NCI-H2196 treated with DMSO at 0.1 percent for 48 hours (cell line): ENCODE measurements around the gene IFT43.
A peak's percentile ranks its signal among the peaks of the same experiment; 100 is the strongest.
"Not testable (repeated sequence)": the region's sequence is repeated elsewhere in the genome, so short reads cannot be mapped to it uniquely, and the experiment has no call there.

Source experiments
- DNase-seq: peaks from one replicate; lab custom pipeline; 2025; ENCODE audit not compliant: unreplicated experiment; lab: John Stamatoyannopoulos, UW

The IFT43 gene

DNA sequence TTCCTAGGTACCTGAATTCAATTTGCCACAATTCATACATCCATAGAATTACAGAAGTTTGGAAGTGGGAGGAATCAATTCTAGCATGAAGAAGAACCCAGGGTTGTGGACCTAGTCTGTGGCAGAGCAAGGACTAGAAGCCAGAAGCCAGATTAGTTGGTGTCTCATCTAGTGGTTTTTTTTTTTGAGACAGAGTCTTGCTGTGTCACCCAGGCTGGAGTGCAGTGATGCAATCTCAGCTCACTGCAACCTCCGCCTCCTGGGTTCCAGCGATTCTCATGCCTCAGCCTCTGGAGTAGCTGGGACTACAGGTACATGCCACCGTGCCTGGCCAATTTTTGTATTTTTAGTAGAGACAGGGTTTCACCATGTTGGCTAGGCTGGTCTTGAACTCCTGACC lies 24.1 kb downstream of the IFT43 start:
- DNase-seq: not testable (repeated sequence)

GRCh38 chr14:76011930-76012329 lies 26.4 kb downstream of the IFT43 start:
- no peak for DNase-seq

DNA sequence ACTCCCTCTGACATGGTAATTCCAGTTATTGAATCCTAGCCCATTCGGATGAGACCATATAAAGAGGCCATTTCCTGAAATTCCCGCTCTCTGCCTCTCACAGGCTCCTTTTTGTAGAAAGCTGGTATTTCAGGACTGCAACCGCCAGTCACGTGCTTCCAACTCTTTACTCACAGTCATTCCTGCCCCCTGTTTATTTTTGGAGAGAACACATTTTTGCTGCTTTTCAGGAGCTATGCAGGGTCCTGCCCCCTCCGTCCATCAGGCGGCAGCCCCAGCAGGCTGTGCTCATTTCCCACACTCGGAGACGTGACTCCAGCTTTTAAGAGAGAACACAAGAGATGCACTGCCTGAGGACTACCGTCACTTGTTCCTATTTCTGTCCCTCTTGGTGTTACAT lies 26.8 kb downstream of the IFT43 start:
- no peak for DNase-seq

DNA sequence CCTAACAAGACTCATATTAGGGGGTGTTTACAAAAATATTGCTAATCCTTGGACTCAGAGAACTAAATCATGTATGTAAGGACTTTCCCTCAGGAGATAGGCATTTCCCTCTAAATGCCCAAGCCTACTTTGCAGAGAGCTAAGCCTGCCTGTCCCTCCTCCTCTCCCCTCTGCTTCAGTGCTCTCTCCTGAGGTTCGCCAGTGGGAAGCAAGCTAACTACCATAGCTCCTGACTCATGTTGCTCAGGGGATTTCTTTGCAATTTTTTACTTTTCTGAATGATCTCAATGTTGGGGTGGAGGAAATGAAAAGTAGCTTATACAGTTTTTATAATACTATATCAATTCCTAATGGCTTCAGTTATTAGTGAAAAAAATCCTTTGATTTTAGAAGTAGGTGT lies 29.6 kb downstream of the IFT43 start:
- DNase-seq: no peak

GRCh38 chr14:76015668-76016067 lies 30.1 kb downstream of the IFT43 start:
- DNase-seq: no peak

DNA sequence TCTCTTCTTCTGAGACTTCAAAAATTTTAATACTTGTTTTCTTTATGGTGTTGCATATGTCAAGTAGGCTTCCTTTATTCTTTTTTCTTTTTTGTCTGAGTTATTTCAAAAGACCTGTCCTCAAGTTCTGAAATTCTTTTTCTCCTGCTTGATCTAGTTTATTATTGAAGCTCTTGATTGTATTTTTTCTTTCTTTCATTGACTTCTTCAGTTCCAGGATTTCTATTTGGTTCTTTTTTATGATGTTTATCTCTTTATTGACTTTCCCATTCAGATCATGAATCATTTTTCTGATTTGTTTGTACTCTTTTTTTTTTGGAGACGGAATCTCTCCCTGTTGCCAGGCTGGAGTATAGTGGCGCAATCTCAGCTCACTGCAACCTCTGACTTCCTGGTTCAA lies 34.1 kb downstream of the IFT43 start:
- DNase-seq: no peak

DNA sequence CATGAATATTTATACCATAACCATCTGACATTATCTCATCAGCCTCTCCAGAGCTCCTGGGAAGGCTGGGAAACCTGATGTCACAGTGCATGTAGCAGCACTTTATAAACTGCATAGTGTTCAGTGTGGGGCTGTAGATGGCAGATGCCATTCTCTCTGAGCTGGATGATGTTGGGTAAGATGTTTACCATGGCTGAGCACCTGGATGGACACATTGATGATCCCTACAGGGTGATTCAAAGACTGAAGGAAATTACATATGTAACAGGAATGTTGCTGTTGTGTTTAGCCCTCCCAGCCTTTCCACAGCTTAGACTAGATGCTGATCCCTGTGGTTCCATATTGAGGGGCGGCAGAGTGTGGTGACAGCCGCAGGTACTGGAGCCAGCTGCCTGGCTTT lies 37.4 kb downstream of the IFT43 start:
- DNase-seq: no peak

GRCh38 chr14:76023757-76024156 lies 38.2 kb downstream of the IFT43 start:
- no peak for DNase-seq

- no peak for DNase-seq
Measured at GRCh38 chr14:76024211-76024907, 38.8 kb downstream of the IFT43 start.

GRCh38 chr14:76034566-76034965 lies 49.0 kb downstream of the IFT43 start:
- no peak for DNase-seq

GRCh38 chr14:76040704-76041103 lies 55.1 kb downstream of the IFT43 start:
- no peak for DNase-seq

DNA sequence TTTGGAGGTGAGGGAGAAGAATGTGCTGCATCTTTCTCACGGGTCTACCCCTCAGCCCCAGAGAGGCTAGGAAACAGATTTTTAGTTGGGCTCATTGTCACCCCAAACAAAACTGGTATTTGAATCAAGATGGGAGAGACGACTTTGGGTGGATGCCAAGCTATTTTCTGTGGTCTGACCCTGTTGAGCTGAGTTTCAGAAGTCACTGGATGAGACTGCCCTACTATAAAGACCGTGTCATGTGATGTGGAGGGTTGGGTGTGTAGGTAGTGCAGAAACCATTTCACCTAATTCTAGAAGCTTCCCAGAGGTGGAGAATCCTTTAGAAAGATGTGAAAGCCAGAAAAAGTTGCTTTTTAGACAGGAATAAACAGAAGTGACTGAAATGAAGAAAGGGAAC lies 60.2 kb downstream of the IFT43 start:
- no peak for DNase-seq

- no peak for DNase-seq
Measured at GRCh38 chr14:76050250-76050649, 64.7 kb downstream of the IFT43 start.

DNA sequence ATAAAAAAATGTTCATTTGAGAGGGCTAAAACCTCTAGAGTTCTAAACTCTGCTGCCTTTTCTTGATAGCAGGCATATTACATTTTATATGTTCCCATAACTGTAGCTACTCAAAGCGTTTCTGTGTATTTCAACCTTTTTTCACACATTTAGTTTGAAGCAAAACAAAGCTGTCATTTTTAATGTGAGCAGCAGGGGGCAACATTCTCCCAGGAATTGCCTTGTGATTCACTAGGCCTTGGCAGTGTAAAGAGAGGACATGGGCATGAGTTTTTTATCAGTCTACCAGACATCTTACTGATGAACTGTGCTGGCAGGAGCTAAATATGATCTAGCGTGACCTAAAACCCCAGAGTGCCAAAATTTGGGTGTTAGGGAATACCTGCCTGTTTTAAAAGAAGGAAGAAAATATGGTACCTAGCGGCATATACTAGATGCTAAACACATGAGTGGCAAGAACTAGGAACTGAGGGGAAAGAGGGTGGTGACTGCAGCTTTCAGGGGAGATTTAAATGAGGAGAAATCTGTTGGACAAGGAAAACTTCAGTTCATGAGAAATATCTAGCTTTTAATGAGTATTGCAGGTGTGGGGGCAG lies 65.3 kb downstream of the IFT43 start:
- peak; percentile 5 for DNase-seq

DNA sequence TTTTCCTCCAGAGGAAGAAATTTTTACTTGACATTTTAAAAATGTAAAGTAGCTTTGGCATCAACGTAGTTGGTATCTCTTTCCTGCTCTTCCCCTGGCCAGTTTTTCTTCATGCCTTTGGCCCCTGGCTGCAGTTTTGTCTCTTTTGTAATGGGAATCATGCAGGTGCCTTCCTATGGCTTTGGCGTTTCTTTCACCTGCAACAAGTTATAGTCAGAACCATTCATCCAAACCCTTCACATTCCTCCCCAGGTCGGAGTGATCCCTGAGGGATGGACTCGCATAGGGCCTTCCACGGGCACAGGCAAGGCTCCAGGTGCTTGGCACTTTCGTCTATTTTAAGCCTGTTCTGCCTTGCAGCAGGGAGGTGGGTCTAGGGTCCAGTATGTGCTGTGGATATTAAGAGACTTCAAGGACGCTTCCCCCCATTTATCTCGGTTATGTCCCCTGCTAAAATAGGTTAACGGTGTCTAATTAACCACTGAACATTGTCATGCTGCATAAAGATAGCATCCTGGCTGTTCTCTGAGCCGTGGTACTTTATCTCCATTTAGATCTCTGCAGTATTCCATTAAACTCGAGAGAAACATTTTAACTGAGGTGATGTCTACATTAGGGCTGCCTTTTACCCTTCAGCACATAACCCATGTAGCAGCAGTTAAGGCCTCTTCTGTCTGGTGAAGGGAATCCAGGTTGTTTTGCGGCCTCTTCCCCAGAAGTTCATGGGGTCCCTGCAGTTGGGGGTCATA lies 66.3 kb downstream of the IFT43 start:
- DNase-seq: no peak

DNA sequence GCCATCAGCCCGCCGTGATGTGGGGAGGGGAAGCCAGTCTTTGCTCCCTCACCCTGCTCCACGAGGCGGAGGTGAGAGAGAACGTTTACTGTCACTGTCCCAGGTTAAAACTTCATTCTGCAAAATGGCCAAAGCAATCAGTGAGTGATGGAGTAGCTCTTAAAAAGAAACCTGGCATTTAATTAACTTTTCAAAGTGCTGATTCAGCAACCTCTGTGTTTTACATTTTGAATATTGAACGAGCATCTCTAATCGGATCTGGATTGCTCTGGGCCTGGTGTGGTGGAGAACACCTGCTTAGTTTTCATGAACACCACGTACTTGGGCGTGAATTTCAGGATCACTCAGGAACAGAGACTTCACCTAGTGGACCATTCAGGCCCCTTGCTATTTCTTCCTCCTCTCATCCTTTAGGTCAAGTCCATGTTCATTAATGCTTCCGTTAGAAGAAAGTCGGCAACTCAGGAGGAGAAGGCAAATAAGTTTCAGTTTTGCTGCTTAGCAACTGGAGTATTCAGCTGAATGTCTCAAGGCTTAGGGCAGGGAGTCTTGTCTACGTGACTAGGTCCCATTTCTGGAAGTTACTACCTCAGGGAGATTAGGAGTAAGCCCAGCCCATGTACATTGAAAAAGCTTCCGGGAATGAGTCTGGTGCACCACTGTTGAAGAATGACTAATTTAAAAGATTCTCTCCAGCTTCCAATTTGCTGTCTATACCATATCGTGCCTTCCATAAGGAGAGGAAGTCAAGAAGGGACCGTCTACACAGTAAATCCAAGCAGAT lies 68.2 kb downstream of the IFT43 start:
- no peak for DNase-seq

GRCh38 chr14:76055330-76055729 lies 69.8 kb downstream of the IFT43 start:
- DNase-seq: no peak

DNA sequence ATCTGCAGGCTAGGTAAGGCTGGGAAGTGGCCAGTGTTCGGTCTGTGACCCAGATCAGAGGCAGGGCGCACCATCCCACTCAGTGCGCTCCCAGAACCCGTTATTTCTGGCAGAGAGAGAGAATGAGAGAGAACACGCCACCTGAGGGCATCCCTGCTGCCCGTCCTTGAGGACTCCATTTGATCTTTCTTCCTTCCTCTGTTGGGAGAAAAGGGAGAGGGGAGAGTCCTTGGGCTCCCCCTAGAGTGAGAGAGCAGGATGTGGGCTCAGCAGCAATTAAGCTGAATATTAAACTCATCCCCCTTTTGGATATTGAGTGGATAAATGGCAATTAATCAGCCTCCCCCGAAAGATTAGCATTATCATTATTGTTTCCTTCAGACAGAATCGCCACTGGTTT lies 70.6 kb downstream of the IFT43 start:
- DNase-seq: no peak

GRCh38 chr14:76057914-76058313 lies 72.4 kb downstream of the IFT43 start:
- no peak for DNase-seq

DNA sequence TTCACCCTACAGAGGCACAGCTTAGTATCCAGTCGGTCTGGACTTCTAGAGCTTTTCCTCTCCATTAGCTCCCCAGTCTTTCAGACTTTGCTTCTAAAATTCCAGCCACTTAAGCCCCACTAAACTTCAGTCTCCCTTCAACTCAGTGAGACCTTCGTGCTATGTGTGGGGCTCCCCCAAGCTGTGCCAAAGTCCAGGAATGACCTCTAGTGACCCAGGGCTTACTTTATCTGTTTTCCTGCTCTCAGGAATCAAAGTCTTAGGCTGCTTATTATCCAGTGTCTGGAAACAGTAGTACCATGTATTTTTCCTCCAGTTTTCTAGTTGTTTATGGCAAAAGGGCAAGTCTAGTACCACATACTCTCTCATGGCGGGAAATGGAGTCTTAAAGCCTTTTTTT lies 77.8 kb downstream of the IFT43 start:
- no peak for DNase-seq

DNA sequence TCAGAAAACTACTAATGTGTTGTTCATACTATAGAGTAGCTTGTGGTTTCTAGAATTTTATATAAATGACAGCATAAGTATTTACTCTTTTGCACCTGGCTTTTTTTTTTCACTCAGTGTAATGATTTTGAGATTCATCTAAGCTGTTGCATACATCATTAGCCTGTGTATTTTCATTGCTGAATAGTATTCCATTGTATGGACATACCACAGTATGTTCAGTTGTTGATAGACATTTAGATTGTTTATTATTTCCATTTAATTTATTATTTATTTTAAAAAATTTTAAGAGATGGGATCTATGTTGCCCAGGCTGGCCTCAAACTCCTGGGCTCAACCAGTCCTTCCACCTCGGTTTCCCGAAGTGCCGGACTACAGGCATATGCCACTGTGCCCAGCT lies 80.0 kb downstream of the IFT43 start:
- no peak for DNase-seq

GRCh38 chr14:76067536-76067935 lies 82.0 kb downstream of the IFT43 start:
- DNase-seq: no peak
